ENCODE measurements around the gene ALX4. TPM values are rescaled to one million over a fixed set of nuclear protein-coding genes. Genes with fewer than 3 reads are reported as not detected.

The ALX4 gene
- polyA plus RNA-seq, 1 of the 3 experiments (the other 2 are of a cell fraction) = under 0.01 TPM

DNA sequence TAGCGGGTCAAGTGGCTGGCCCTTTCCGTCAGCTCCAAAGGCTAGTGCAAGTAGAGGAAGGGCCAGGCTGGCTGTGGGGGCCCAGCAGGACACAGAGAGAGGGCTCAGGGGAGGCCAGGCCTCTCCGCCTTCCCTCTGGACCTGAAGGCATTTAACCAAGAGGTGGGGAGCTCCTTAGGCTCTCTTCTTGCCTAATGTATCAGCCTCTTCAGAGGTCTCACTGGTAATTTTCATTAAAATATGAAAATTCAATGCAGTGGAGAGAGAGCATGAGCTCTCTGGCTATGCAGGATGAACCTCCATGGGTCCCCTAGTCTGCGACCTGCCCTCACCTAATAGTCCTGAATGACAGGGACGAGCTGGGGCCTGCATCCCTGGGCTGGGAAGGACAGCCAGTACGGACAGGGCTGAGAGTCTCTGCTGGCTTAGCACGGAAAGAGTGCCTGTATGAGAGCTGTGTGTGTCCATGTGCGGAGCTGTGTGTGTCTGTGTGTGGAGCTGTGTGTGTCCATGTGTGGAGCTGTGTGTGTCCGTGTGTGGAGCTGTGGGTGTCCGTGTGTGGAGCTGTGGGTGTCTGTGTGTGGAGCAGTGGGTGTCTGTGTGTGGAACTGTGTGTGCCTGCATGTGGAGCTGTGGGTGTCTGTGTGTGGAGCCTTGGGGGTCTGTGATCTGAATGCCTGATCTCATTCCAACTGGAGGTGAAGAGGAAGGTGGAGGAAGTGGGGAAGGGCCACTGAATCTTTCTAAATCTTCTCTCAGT lies 2.4 kb downstream of the ALX4 start:
- H3K9me2 ChIP-seq = no peaks in the 10 kb centered on the region
- CTCF ChIA-PET = interaction anchor here (0.6 to 3.1 kb wide), 6 partner anchors 10 to 309 kb away, joined by 3 to 15 read pairs (median 3); no protein-coding TSS in a partner anchor
- H3F3A ChIP-seq (replicated peaks; ENCODE audit: insufficient read depth) = no peaks in the 10 kb centered on the region
- no peak overlapping the region for H3K4me2 ChIP-seq
- 95% methylated on average over 10 of the region's 10 CpGs for WGBS (ENCODE audit: low lambda C conversion rate)
- H3K79me2 ChIP-seq (ENCODE audit: insufficient read depth) = no peaks in the 10 kb centered on the region
- no peaks in the 10 kb centered on the region for H4K20me1 ChIP-seq (ENCODE audit: insufficient read depth)
- no peak overlapping the region for H3K9ac ChIP-seq
- POLR2A ChIA-PET = interaction anchor here (0.6 kb wide), 1 partner anchor 382 kb away, joined by 3 read pairs; no protein-coding TSS in a partner anchor
- no peak overlapping the region for H3K4me3 ChIP-seq (ENCODE audit: low read depth in 2 of 2, low read length in 1 of 2)
- DNase-seq = no peak
- H3K36me3 ChIP-seq (replicated peaks in 1 of 2; ENCODE audit: control insufficient read depth in 1 of 2, insufficient read depth in 2 of 2, low read length in 1 of 2) = no peaks in the 10 kb centered on the region
- no peak overlapping the region for H2AFZ ChIP-seq (ENCODE audit: low read depth)
- H3K27me3 ChIP-seq (ENCODE audit: insufficient read depth) = peaks cover 86% of the 10 kb centered on the region
- H3K4me1 ChIP-seq (ENCODE audit: control insufficient read depth in 1 of 2, insufficient read depth in 2 of 2, low read depth in 1 of 2, low read length in 1 of 2) = peaks cover 0 to 8% of the 10 kb centered on the region in 2 experiments; a peak in 2 of 4 replicates
- H3K9me3 ChIP-seq = no peaks in the 10 kb centered on the region
- TF ChIP-seq, protein P1, sequence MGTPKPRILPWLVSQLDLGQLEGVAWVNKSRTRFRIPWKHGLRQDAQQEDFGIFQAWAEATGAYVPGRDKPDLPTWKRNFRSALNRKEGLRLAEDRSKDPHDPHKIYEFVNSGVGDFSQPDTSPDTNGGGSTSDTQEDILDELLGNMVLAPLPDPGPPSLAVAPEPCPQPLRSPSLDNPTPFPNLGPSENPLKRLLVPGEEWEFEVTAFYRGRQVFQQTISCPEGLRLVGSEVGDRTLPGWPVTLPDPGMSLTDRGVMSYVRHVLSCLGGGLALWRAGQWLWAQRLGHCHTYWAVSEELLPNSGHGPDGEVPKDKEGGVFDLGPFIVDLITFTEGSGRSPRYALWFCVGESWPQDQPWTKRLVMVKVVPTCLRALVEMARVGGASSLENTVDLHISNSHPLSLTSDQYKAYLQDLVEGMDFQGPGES (IDR thresholded peaks at IDR 0.05; ENCODE audit: low read depth, low read length) = no peak
- TF ChIP-seq ELF1 (IDR thresholded peaks at IDR 0.05) (no peak), FOXM1 (IDR thresholded peaks at IDR 0.05; ENCODE audit: low read depth) (no peak), RAD21 (IDR thresholded peaks at IDR 0.05; ENCODE audit: low read length) (no peak), MXI1 (IDR thresholded peaks at IDR 0.05; ENCODE audit: low read depth, low read length) (no peak), REST (IDR thresholded peaks at IDR 0.05; ENCODE audit: low read depth, low read length) (no peak), TEAD4 (IDR thresholded peaks at IDR 0.05; ENCODE audit: borderline replicate concordance, insufficient read depth) (no peak), FOSL2 (IDR thresholded peaks at IDR 0.05; ENCODE audit: borderline replicate concordance, low read depth) (no peak), RFX5 (IDR thresholded peaks at IDR 0.05; ENCODE audit: low read length) (no peak), MEF2A (IDR thresholded peaks at IDR 0.05; ENCODE audit: borderline replicate concordance, low read depth) (no peak), SMC3 (IDR thresholded peaks at IDR 0.05; ENCODE audit: low read depth, low read length) (no peak)
- no peak overlapping the region for H3K27ac ChIP-seq (ENCODE audit: low read depth in 2 of 2, low read length in 1 of 2)

DNA sequence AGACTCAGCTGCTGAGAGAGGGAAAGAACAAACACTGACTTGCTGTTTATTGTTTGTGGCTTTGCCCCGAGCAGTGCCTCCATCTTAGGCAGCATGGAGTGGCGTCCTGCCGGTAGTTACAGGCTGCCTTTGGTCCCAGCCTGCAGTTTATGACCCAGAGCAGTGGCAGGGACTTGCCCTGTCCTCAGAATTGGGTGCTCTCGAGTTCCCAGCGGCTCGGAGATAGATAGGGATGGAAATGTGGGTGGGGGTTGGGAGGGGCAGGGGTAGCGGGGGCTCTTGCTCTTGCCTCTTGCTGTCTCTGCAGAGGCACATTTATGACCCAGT lies 3.1 kb downstream of the ALX4 start:
- H3K4me1 ChIP-seq (ENCODE audit: control insufficient read depth in 1 of 2, insufficient read depth in 2 of 2, low read depth in 1 of 2, low read length in 1 of 2) = peaks cover 0 to 8% of the 10 kb centered on the region in 2 experiments; a peak in 2 of 4 replicates
- no peak overlapping the region for H3K27ac ChIP-seq (ENCODE audit: low read depth in 2 of 2, low read length in 1 of 2)
- H3K27me3 ChIP-seq (ENCODE audit: insufficient read depth) = peaks cover 80% of the 10 kb centered on the region
- no peak overlapping the region for H2AFZ ChIP-seq (ENCODE audit: low read depth)
- H3K79me2 ChIP-seq (ENCODE audit: insufficient read depth) = no peaks in the 10 kb centered on the region
- no peaks in the 10 kb centered on the region for H3K9me3 ChIP-seq
- 85% methylated on average over 7 of the region's 7 CpGs for WGBS (ENCODE audit: low lambda C conversion rate)
- no peak overlapping the region for H3K9ac ChIP-seq
- no peaks in the 10 kb centered on the region for H3K9me2 ChIP-seq
- POLR2A ChIA-PET = interaction anchor here (0.6 kb wide), 1 partner anchor 381 kb away, joined by 3 read pairs; no protein-coding TSS in a partner anchor
- TF ChIP-seq NRF1 (IDR thresholded peaks at IDR 0.05; ENCODE audit: low read depth, low read length) = no peak
- no peak for TF ChIP-seq RXRA (IDR thresholded peaks at IDR 0.05; ENCODE audit: borderline replicate concordance, low read depth)
- TF ChIP-seq POLR2AphosphoS5 (IDR thresholded peaks at IDR 0.05; ENCODE audit: low read depth, low read length) = no peak
- TF ChIP-seq TAF1 (IDR thresholded peaks at IDR 0.05; ENCODE audit: borderline replicate concordance, low read depth, low read length) = no peak
- TF ChIP-seq TEAD4 (IDR thresholded peaks at IDR 0.05; ENCODE audit: borderline replicate concordance, insufficient read depth) = no peak
- TF ChIP-seq, protein P1 (IDR thresholded peaks at IDR 0.05; ENCODE audit: low read depth, low read length) = no peak
- TF ChIP-seq GATA2 (CRISPR knock-in tag; IDR thresholded peaks at IDR 0.05) = no peak
- TF ChIP-seq FOXJ3 (CRISPR knock-in tag; IDR thresholded peaks at IDR 0.05) = no peak
- TF ChIP-seq ZBTB33 (IDR thresholded peaks at IDR 0.05; ENCODE audit: borderline replicate concordance, low read depth) = no peak
- no peaks in the 10 kb centered on the region for H3K36me3 ChIP-seq (replicated peaks in 1 of 2; ENCODE audit: control insufficient read depth in 1 of 2, insufficient read depth in 2 of 2, low read length in 1 of 2)
- no peak overlapping the region for H3K4me3 ChIP-seq (ENCODE audit: low read depth in 2 of 2, low read length in 1 of 2)
- CTCF ChIA-PET = interaction anchor here (1.6 to 3.1 kb wide), 2 partner anchors 10 to 20 kb away, joined by 11 to 15 read pairs; no protein-coding TSS in a partner anchor
- H3F3A ChIP-seq (replicated peaks; ENCODE audit: insufficient read depth) = no peaks in the 10 kb centered on the region
- no peak for DNase-seq
- no peaks in the 10 kb centered on the region for H4K20me1 ChIP-seq (ENCODE audit: insufficient read depth)
- no peak overlapping the region for H3K4me2 ChIP-seq

All from SK-N-SH (cell line).